ENCODE results near the gene ARCN1. TPM values are rescaled to one million over a fixed set of nuclear protein-coding genes. Genes with fewer than 3 reads are reported as not detected.

Gene ARCN1
- total and polyA plus RNA-seq, 9 of the 15 experiments (the other 6 are each of a cell fraction or from before 2014, with no cell fraction given): 30.0 to 224 (median 76.4) TPM

DNA sequence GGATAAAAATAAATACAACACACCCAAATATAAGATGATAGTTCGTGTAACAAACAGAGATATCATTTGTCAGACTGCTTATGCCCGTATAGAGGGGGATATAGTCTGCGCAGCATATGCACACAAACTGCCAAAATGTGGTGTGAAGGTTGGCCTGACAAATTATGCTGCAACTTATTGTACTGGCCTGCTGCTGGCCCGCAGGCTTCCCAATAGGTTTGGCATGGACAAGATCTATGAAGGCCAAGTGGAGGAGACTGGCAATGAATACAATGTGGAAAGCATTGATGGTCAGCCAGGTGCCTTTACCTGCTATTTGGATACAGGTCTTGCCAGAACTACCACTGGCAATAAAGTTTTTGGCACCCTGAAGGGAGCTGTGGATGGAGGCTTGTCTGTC is 11.4 kb upstream of the ARCN1 start (continued):
- TF ChIP-seq HBP1 (CRISPR knock-in tag; IDR thresholded peaks at IDR 0.05) (no peak), ESRRB (CRISPR knock-in tag; IDR thresholded peaks at IDR 0.05; ENCODE audit: borderline replicate concordance) (no peak), SRSF3 (IDR thresholded peaks at IDR 0.05; ENCODE audit: insufficient read depth, low read length) (no peak), ZNF184 (CRISPR knock-in tag; IDR thresholded peaks at IDR 0.05) (no peak), JUN (IDR thresholded peaks at IDR 0.05; ENCODE audit: borderline replicate concordance, low read depth, low read length) (no peak), JUN (CRISPR knock-in tag; IDR thresholded peaks at IDR 0.05; ENCODE audit: borderline replicate concordance) (no peak), SMARCA4 (IDR thresholded peaks at IDR 0.05) (no peak), HMBOX1 (IDR thresholded peaks at IDR 0.05) (no peak)

- CTCF ChIA-PET (ENCODE audit: low intra/inter-chr PET ratio): interaction anchor here (0.6 kb wide), 1 partner anchor 1802 kb away, joined by 3 read pairs; no protein-coding TSS in a partner anchor
Observed at GRCh38 chr11:118565051-118565450, 7.2 kb upstream of the ARCN1 start.

More at GRCh38 chr11:118565051-118565450, 7.2 kb upstream of the ARCN1 start:
- no peaks in the 10 kb centered on the region for H3K36me3 ChIP-seq (ENCODE audit: control insufficient read depth, insufficient read depth, low read length)
- H4K20me1 ChIP-seq (replicated peaks; ENCODE audit: control insufficient read depth, insufficient read depth, low read length): no peaks in the 10 kb centered on the region
- in situ Hi-C loops (cut with MboI): no loop called here
- H3K27me3 ChIP-seq (ENCODE audit: control insufficient read depth in 2 of 2, insufficient read depth in 2 of 2, low read length in 2 of 2): no peaks in the 10 kb centered on the region
- TF ChIP-seq, protein P1, sequence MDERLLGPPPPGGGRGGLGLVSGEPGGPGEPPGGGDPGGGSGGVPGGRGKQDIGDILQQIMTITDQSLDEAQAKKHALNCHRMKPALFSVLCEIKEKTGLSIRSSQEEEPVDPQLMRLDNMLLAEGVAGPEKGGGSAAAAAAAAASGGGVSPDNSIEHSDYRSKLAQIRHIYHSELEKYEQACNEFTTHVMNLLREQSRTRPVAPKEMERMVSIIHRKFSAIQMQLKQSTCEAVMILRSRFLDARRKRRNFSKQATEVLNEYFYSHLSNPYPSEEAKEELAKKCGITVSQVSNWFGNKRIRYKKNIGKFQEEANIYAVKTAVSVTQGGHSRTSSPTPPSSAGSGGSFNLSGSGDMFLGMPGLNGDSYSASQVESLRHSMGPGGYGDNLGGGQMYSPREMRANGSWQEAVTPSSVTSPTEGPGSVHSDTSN (CRISPR knock-in tag; IDR thresholded peaks at IDR 0.05; ENCODE audit: low read depth): no peak
- TF ChIP-seq, protein P1 (tag; conservative IDR thresholded peaks at IDR 0.05; ENCODE audit: low read depth): 0 out of 2 replicates have a peak, but pooled peaks have one; percentile 44
- TF ChIP-seq E4F1 (CRISPR knock-in tag; IDR thresholded peaks at IDR 0.05; ENCODE audit: borderline replicate concordance): no peak
- H3K9me1 ChIP-seq (ENCODE audit: control insufficient read depth, insufficient read depth, low read length): no peaks in the 10 kb centered on the region
- H3K4me1 ChIP-seq (replicated peaks in 1 of 2; ENCODE audit: control insufficient read depth in 2 of 2, insufficient read depth in 2 of 2, low read length in 2 of 2): peaks cover 0 to 5% of the 10 kb centered on the region in 2 experiments
- H3K79me2 ChIP-seq (ENCODE audit: control insufficient read depth, insufficient read depth, low read length): no peaks in the 10 kb centered on the region; the same call in 2 of the 3 replicates
- no peak for FAIRE-seq
- no peak for DNase-seq (ENCODE audit: extremely low read depth in 1 of 4, low spot score in 3 of 4)
- no TSS peak for BruUV-seq (replicated peaks)
- intact Hi-C loops (cut with micrococcal nuclease): loop anchor here (5.0 to 10.0 kb wide), 4 partner anchors 33 to 268 kb away; partner anchors contain the start of genes ATP5MG and TMEM25
- no peak overlapping the region for H3K27ac ChIP-seq (ENCODE audit: extremely low read depth, low read depth, low read length)
- H3K9ac ChIP-seq (ENCODE audit: insufficient read depth in 1 of 2, low read depth in 2 of 2, low read length in 2 of 2): peak overlapping the region; percentile 19 to 69; a peak in 2 of 4 replicates
- H3K4me3 ChIP-seq: no peak overlapping the region
- POLR2A ChIA-PET: no interaction called here
- H3K4me2 ChIP-seq (ENCODE audit: insufficient read depth, low read length): peak overlapping the region; percentile 74
- H2AFZ ChIP-seq (ENCODE audit: low read depth, low read length): peak overlapping the region; percentile 66; the same call in 1 of the 2 replicates
- no peaks in the 10 kb centered on the region for H3K9me3 ChIP-seq (replicated peaks; ENCODE audit: control insufficient read depth, insufficient read depth, low read depth, low read length)
- WGBS (ENCODE audit: insufficient coverage, low coverage, missing lambda C conversion rate): 63% methylated on average over 5 of the region's 5 CpGs
- no peak for ATAC-seq

All from K562 (cell line).